ENCODE measurements around the gene ARSJ. TPM values are rescaled to one million over a fixed set of nuclear protein-coding genes. Genes with fewer than 3 reads are reported as not detected.

Gene ARSJ
- total RNA-seq, 1 experiment from 2014 or later: 43.9 TPM

DNA sequence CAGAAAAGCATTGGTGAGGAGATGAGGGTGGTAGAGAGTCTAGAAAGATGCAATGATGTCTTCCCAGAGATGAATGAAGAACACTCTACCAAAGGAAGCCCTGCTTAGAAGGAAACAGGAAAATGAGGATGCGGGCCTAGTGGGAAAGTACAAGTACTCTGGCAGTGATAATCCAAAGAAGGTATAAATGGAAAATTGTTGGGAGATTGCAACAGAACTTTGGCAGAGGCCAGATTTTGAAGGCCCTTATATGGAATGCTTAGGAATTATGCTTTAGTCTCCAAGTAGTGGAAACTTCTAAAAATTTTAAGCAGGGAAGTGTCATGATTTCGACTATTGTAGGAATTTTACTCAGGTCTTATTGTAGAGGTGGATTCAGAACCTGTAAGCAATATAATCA lies 11.0 kb downstream of the ARSJ start:
- Histone ChIP-seq H3K9me3 (ENCODE audit: control insufficient read depth, insufficient read depth, low read depth, low read length) (peaks cover 3% of the 10 kb centered on the region; the same call in 1 of the 2 replicates), H3K27ac (ENCODE audit: low read length) (peak overlapping the region; percentile 48; the same call in 1 of the 2 replicates), H3K4me3 (ENCODE audit: low read depth in 2 of 2, low read length in 2 of 2) (no peak overlapping the region), H3K27me3 (ENCODE audit: control insufficient read depth, insufficient read depth, low read length) (no peaks in the 10 kb centered on the region), H3K36me3 (ENCODE audit: control insufficient read depth, insufficient read depth, low read length) (peaks cover 3% of the 10 kb centered on the region; the same call in 1 of the 2 replicates), H3K4me1 (ENCODE audit: control insufficient read depth, insufficient read depth, low read length) (peaks cover 20% of the 10 kb centered on the region; the same call in 1 of the 2 replicates)
- BruUV-seq (replicated peaks): no TSS peak
- ChIA-PET POLR2A (no interaction called here), CTCF (no interaction called here)
- TF ChIP-seq SIN3A (IDR thresholded peaks at IDR 0.05; ENCODE audit: borderline replicate concordance, insufficient read depth, low read depth, low read length) (no peak), POLR2AphosphoS5 (IDR thresholded peaks at IDR 0.05; ENCODE audit: low read depth, low read length) (no peak), REST (IDR thresholded peaks at IDR 0.05; ENCODE audit: insufficient read depth in 1 of 2, low read depth in 2 of 2, low read length in 1 of 2) (no peak), TCF7L2 (IDR thresholded peaks at IDR 0.05; ENCODE audit: low read depth, low read length) (no peak)
- TF ChIP-seq, protein P1, sequence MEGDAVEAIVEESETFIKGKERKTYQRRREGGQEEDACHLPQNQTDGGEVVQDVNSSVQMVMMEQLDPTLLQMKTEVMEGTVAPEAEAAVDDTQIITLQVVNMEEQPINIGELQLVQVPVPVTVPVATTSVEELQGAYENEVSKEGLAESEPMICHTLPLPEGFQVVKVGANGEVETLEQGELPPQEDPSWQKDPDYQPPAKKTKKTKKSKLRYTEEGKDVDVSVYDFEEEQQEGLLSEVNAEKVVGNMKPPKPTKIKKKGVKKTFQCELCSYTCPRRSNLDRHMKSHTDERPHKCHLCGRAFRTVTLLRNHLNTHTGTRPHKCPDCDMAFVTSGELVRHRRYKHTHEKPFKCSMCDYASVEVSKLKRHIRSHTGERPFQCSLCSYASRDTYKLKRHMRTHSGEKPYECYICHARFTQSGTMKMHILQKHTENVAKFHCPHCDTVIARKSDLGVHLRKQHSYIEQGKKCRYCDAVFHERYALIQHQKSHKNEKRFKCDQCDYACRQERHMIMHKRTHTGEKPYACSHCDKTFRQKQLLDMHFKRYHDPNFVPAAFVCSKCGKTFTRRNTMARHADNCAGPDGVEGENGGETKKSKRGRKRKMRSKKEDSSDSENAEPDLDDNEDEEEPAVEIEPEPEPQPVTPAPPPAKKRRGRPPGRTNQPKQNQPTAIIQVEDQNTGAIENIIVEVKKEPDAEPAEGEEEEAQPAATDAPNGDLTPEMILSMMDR (IDR thresholded peaks at IDR 0.05): no peak
- DNase-seq (ENCODE audit: low read depth, low spot score) (no peak), ATAC-seq (no peak)
- in situ Hi-C loops (cut with HindIII; ENCODE audit: low pct_unique_long_range_greater_than_20kb, low sequenced_read_pairs) (no loop called here), intact Hi-C loops (cut with micrococcal nuclease; ENCODE audit: unreplicated experiment) (no loop called here)

GRCh38 chr4:113967687-113968086 lies 11.8 kb downstream of the ARSJ start:
- POLR2A ChIA-PET: no interaction called here
- DNase-seq (ENCODE audit: low read depth, low spot score) (no peak), ATAC-seq (no peak)
- Histone ChIP-seq H3K36me3 (ENCODE audit: control insufficient read depth, insufficient read depth, low read length) (peaks cover 3% of the 10 kb centered on the region; the same call in 1 of the 2 replicates), H3K27ac (ENCODE audit: low read length) (peak overlapping the region; percentile 51; the same call in 1 of the 2 replicates), H3K9me3 (ENCODE audit: control insufficient read depth, insufficient read depth, low read depth, low read length) (peaks cover 3% of the 10 kb centered on the region; the same call in 1 of the 2 replicates), H3K4me3 (ENCODE audit: low read depth in 2 of 2, low read length in 2 of 2) (no peak overlapping the region), H3K4me1 (ENCODE audit: control insufficient read depth, insufficient read depth, low read length) (peaks cover 26% of the 10 kb centered on the region), H3K27me3 (ENCODE audit: control insufficient read depth, insufficient read depth, low read length) (no peaks in the 10 kb centered on the region)
- intact Hi-C loops (cut with micrococcal nuclease; ENCODE audit: unreplicated experiment) (no loop called here), in situ Hi-C loops (cut with HindIII; ENCODE audit: low pct_unique_long_range_greater_than_20kb, low sequenced_read_pairs) (no loop called here)
- TF ChIP-seq TCF7L2 (IDR thresholded peaks at IDR 0.05; ENCODE audit: low read depth, low read length) (no peak), REST (IDR thresholded peaks at IDR 0.05; ENCODE audit: insufficient read depth in 1 of 2, low read depth in 2 of 2, low read length in 1 of 2) (no peak)
- TF ChIP-seq, protein P1 (IDR thresholded peaks at IDR 0.05): no peak
- BruUV-seq (replicated peaks): no TSS peak
- CTCF ChIA-PET: no interaction called here

Measured in Panc1 (cell line).